GM13976 (cell line): ENCODE measurements around the gene C12orf50.
A peak's percentile ranks its signal among the peaks of the same experiment; 100 is the strongest.
"Not testable (repeated sequence)": the region's sequence is repeated elsewhere in the genome, so short reads cannot be mapped to it uniquely, and the experiment has no call there.

Source experiments
- DNase-seq: peaks from one replicate; pipeline ENCODE4 v3.0.0; 2012; ENCODE audit warnings: low spot score
- CTCF ChIP-seq: IDR thresholded peaks from 2 replicates; pipeline ENCODE4 v1.5.1; 2012; ENCODE audit warnings: borderline replicate concordance, mild to moderate bottlenecking; ENCODE audit not compliant: insufficient read depth; ENCODE audit errors: extremely low read depth, missing control alignments, control extremely low read depth
- in situ Hi-C: fragments of 300-500 bp; cut with MboI; formaldehyde crosslinking; loops from one replicate; pipeline ENCODE4 v1.12.0; 2022; ENCODE audit warnings: low sequenced_read_pairs, mixed read lengths, inconsistent platforms; ENCODE audit not compliant: unreplicated experiment

Gene C12orf50

GRCh38 chr12:87975879-87976278 lies 53.3 kb downstream of the C12orf50 start:
- in situ Hi-C loops = no loop called here
- DNase-seq = no peak
- no peak for TF ChIP-seq CTCF

- TF ChIP-seq CTCF = no peak
- in situ Hi-C loops = no loop called here
- no peak for DNase-seq
Observed at GRCh38 chr12:87967871-87968270, 61.3 kb downstream of the C12orf50 start.

- no peak for TF ChIP-seq CTCF
- DNase-seq = no peak
- in situ Hi-C loops = no loop called here
Observed at GRCh38 chr12:87960566-87960965, 68.6 kb downstream of the C12orf50 start.

- DNase-seq, in situ Hi-C loops: not testable (repeated sequence)
Observed at GRCh38 chr12:87954028-87954427, 75.2 kb downstream of the C12orf50 start.

- peak; percentile 37 for DNase-seq
- in situ Hi-C loops = no loop called here
Observed at GRCh38 chr12:87953256-87953860, 75.8 kb downstream of the C12orf50 start.

GRCh38 chr12:87952850-87953249 lies 76.4 kb downstream of the C12orf50 start:
- DNase-seq = no peak
- in situ Hi-C loops = no loop called here
- no peak for TF ChIP-seq CTCF

More at GRCh38 chr12:87953256-87953860, 75.8 kb downstream of the C12orf50 start:
- peak; percentile 27 for TF ChIP-seq CTCF

- no peak for TF ChIP-seq CTCF
- DNase-seq = no peak
- in situ Hi-C loops = no loop called here
Observed at GRCh38 chr12:87952223-87952622, 77.0 kb downstream of the C12orf50 start.
